ENCODE data around the gene NOC4L.

- TF ChIP-seq POLR2A (IDR thresholded peaks at IDR 0.05; ENCODE audit: low read length) (no peak), GATA1 (IDR thresholded peaks at IDR 0.05; ENCODE audit: low read depth, low read length) (no peak)
Measured at GRCh38 chr12:132158677-132159554, 14.7 kb downstream of the NOC4L start.
